Activated T-cell treated with anti-CD3 and anti-CD28 coated beads, Interleukin-2, amount 50 U/mL, for 24 hours (primary cell): ENCODE measurements around the gene HOXD11.
A peak's percentile ranks its signal among the peaks of the same experiment; 100 is the strongest.

Source experiments
- DNase-seq: peaks from one replicate; pipeline ENCODE4 v3.0.0-alpha.2; 2020
- H3K27ac Mint-ChIP-seq: 2 replicates; pipeline ENCODE4 v1.8.0; 2020; ENCODE audit warnings: mild to moderate bottlenecking, mixed read lengths
- H3K27me3 Mint-ChIP-seq: 2 replicates; pipeline ENCODE4 v1.8.0; 2020; ENCODE audit warnings: mixed read lengths
- H3K36me3 Mint-ChIP-seq: 2 replicates; pipeline ENCODE4 v1.8.0; 2020; ENCODE audit warnings: low read depth, mixed read lengths
- H3K4me1 Mint-ChIP-seq: 2 replicates; pipeline ENCODE4 v1.8.0; 2020; ENCODE audit warnings: low read depth, mixed read lengths
- H3K4me3 Mint-ChIP-seq: 2 replicates; pipeline ENCODE4 v1.8.0; 2020; ENCODE audit warnings: mild to moderate bottlenecking, moderate library complexity, mixed read lengths
- H3K9me3 Mint-ChIP-seq: 2 replicates; pipeline ENCODE4 v1.8.0; 2020; ENCODE audit warnings: mixed read lengths

Gene HOXD11

GRCh38 chr2:176123411-176124109 is 16.5 kb downstream of the HOXD11 start:
- no peaks in the 10 kb centered on the region for H3K36me3 Mint-ChIP-seq
- no peak for DNase-seq
- peaks cover 3% of the 10 kb centered on the region for H3K9me3 Mint-ChIP-seq
- H3K4me1 Mint-ChIP-seq: peaks cover 20% of the 10 kb centered on the region
- peak overlapping the region; percentile 16 for H3K4me3 Mint-ChIP-seq
- no peak overlapping the region for H3K27ac Mint-ChIP-seq
- peaks cover 92% of the 10 kb centered on the region for H3K27me3 Mint-ChIP-seq

- H3K27ac Mint-ChIP-seq: peak overlapping the region; percentile 11
These were observed 17.2 kb downstream of the HOXD11 start for GRCh38 chr2:176124110-176124946.

GRCh38 chr2:176124947-176125771 is 18.1 kb downstream of the HOXD11 start:
- Mint-ChIP-seq H3K27me3 (peaks cover 87% of the 10 kb centered on the region), H3K36me3 (no peaks in the 10 kb centered on the region), H3K27ac (peak overlapping the region; percentile 11), H3K4me3 (no peak overlapping the region), H3K4me1 (peaks cover 22% of the 10 kb centered on the region), H3K9me3 (no peaks in the 10 kb centered on the region)
- no peak for DNase-seq

More at GRCh38 chr2:176124110-176124946, 17.2 kb downstream of the HOXD11 start:
- Mint-ChIP-seq H3K4me1 (peaks cover 22% of the 10 kb centered on the region), H3K9me3 (no peaks in the 10 kb centered on the region), H3K36me3 (no peaks in the 10 kb centered on the region), H3K4me3 (peak overlapping the region; percentile 16), H3K27me3 (peaks cover 92% of the 10 kb centered on the region)
- DNase-seq: no peak

GRCh38 chr2:176125772-176126054 is 18.6 kb downstream of the HOXD11 start:
- no peaks in the 10 kb centered on the region for H3K9me3 Mint-ChIP-seq
- H3K27ac Mint-ChIP-seq: no peak overlapping the region
- H3K36me3 Mint-ChIP-seq: no peaks in the 10 kb centered on the region
- DNase-seq: no peak
- H3K4me1 Mint-ChIP-seq: peaks cover 24% of the 10 kb centered on the region
- peaks cover 84% of the 10 kb centered on the region for H3K27me3 Mint-ChIP-seq
- no peak overlapping the region for H3K4me3 Mint-ChIP-seq

- Mint-ChIP-seq H3K27me3 (peaks cover 83% of the 10 kb centered on the region), H3K4me1 (peaks cover 34% of the 10 kb centered on the region), H3K4me3 (no peak overlapping the region), H3K9me3 (no peaks in the 10 kb centered on the region), H3K27ac (no peak overlapping the region), H3K36me3 (no peaks in the 10 kb centered on the region)
- DNase-seq: peak; percentile 70
These were observed 20.1 kb downstream of the HOXD11 start for GRCh38 chr2:176126929-176127773.

- H3K27ac Mint-ChIP-seq: no peak overlapping the region
- no peak for DNase-seq
- H3K27me3 Mint-ChIP-seq: peaks cover 84% of the 10 kb centered on the region
- H3K4me3 Mint-ChIP-seq: peak overlapping the region; percentile 28
- H3K9me3 Mint-ChIP-seq: no peaks in the 10 kb centered on the region
- H3K4me1 Mint-ChIP-seq: peaks cover 35% of the 10 kb centered on the region
- no peaks in the 10 kb centered on the region for H3K36me3 Mint-ChIP-seq
These were observed 20.6 kb downstream of the HOXD11 start for GRCh38 chr2:176127774-176128072.

GRCh38 chr2:176128172-176128981 is 21.3 kb downstream of the HOXD11 start:
- Mint-ChIP-seq H3K9me3 (no peaks in the 10 kb centered on the region), H3K36me3 (no peaks in the 10 kb centered on the region), H3K27me3 (peaks cover 88% of the 10 kb centered on the region), H3K4me3 (peak overlapping the region; percentile 28), H3K4me1 (peaks cover 35% of the 10 kb centered on the region), H3K27ac (peak overlapping the region; percentile 35)
- DNase-seq: peak; percentile 33

- H3K27me3 Mint-ChIP-seq: peaks cover 88% of the 10 kb centered on the region
- H3K4me3 Mint-ChIP-seq: peak within 1 kb of the TSS; percentile 62
- peaks cover 28% of the 10 kb centered on the region for H3K4me1 Mint-ChIP-seq
- H3K9me3 Mint-ChIP-seq: no peaks in the 10 kb centered on the region
- no peaks in the 10 kb centered on the region for H3K36me3 Mint-ChIP-seq
- H3K27ac Mint-ChIP-seq: peak within 1 kb of the TSS; percentile 2
- DNase-seq: peak; percentile 54
These were observed 22.1 kb downstream of the HOXD11 start, which contains the start of gene HOXD8 for GRCh38 chr2:176128982-176129796. Gene HOXD8, plus strand, starts transcription at chr2:176129705. Its CDS starts 662 bp downstream, at chr2:176130367.

GRCh38 chr2:176129813-176130146 is 22.7 kb downstream of the HOXD11 start:
- H3K4me3 Mint-ChIP-seq: no peak overlapping the region
- H3K27ac Mint-ChIP-seq: no peak overlapping the region
- no peaks in the 10 kb centered on the region for H3K36me3 Mint-ChIP-seq
- H3K9me3 Mint-ChIP-seq: no peaks in the 10 kb centered on the region
- no peak for DNase-seq
- H3K4me1 Mint-ChIP-seq: peaks cover 28% of the 10 kb centered on the region
- peaks cover 88% of the 10 kb centered on the region for H3K27me3 Mint-ChIP-seq

GRCh38 chr2:176130147-176130956 is 23.3 kb downstream of the HOXD11 start:
- DNase-seq: peak; percentile 52

GRCh38 chr2:176130957-176131847 is 24.1 kb downstream of the HOXD11 start:
- Mint-ChIP-seq H3K4me1 (peaks cover 35% of the 10 kb centered on the region), H3K27me3 (peaks cover 88% of the 10 kb centered on the region), H3K36me3 (no peaks in the 10 kb centered on the region), H3K9me3 (no peaks in the 10 kb centered on the region), H3K27ac (peak overlapping the region; percentile 60), H3K4me3 (peak overlapping the region; percentile 62)
- no peak for DNase-seq

More at GRCh38 chr2:176130147-176130956, 23.3 kb downstream of the HOXD11 start:
- H3K4me1 Mint-ChIP-seq: peaks cover 28% of the 10 kb centered on the region
- H3K36me3 Mint-ChIP-seq: no peaks in the 10 kb centered on the region
- H3K27ac Mint-ChIP-seq: peak overlapping the region; percentile 60
- H3K27me3 Mint-ChIP-seq: peaks cover 88% of the 10 kb centered on the region
- no peaks in the 10 kb centered on the region for H3K9me3 Mint-ChIP-seq
- H3K4me3 Mint-ChIP-seq: peak overlapping the region; percentile 62
